GM21381 (cell line): ENCODE measurements around the gene NUDT22.

Source experiments
- ATAC-seq: cut with Tn5 transposase; IDR thresholded peaks from one replicate; pipeline ENCODE4 v1.9.1; 2021; ENCODE audit warnings: mild to moderate bottlenecking, moderate library complexity; ENCODE audit not compliant: unreplicated experiment

Gene NUDT22

GRCh38 chr11:64253043-64253442 lies 27.0 kb downstream of the NUDT22 start:
- no peak for ATAC-seq

DNA sequence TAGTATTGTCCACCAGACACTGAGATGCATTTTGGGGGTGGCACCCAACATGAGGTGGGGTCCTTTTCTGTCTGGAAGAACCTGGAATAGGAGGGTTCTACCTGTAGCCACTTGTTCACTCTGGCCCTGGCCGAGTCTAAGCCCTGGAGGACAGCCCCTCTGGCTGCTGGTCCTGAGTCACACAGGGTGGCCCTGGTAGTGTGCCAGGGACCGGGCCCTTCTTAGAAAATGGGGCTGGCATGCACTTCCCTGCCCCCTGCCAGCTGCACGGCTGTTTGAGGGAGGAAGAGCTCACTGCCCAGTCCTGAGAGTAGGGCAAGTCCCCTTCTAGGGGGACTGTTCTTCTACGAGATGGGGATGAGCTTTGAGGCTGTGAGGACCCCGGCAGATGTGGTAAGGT lies 27.4 kb downstream of the NUDT22 start:
- no peak for ATAC-seq

- no peak for ATAC-seq
Measured at GRCh38 chr11:64254326-64254725, 28.3 kb downstream of the NUDT22 start.

DNA sequence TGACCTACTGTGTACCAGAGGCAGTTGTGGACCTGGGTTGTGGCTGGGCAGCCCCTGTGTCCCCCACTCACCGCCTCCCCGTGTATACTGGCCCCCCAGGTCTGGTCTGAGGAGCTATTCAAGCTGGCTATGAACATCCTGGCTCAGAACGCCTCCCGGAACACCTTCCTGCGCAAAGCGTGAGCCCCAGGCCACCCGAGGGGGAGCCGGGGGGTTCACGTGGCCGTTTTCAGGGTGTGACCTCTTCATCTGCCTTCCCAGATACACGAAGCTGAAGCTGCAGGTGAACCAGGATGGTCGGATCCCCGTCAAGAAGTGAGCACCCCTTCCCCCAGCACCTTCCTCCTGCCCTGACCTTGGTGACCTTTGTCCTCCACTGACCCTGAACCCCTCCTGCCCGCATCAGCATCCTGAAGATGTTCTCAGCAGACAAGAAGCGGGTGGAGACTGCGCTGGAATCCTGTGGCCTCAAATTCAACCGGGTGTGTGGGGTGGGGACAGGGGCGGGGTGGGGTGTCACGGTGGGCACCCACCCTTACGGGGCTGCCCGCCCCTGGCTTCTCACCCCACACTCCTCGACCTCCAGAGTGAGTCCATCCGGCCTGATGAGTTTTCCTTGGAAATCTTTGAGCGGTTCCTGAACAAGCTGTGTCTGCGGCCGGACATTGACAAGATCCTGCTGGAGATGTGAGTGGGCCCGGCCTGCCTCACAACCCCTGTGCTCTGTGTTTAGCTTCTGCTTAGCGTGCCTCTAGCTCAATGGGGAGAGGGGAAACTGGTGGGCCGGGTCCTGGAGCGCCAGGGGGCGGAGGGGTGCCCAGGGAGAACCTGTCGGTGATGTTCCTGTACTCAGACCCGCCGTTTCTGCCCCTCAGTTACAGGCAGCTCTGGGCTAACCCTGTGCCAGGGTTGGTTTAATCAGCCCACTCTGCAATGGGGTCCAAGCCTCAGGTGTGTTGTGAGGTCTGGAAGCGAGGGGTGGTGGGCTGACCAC lies 29.4 kb downstream of the NUDT22 start:
- ATAC-seq: no peak

DNA sequence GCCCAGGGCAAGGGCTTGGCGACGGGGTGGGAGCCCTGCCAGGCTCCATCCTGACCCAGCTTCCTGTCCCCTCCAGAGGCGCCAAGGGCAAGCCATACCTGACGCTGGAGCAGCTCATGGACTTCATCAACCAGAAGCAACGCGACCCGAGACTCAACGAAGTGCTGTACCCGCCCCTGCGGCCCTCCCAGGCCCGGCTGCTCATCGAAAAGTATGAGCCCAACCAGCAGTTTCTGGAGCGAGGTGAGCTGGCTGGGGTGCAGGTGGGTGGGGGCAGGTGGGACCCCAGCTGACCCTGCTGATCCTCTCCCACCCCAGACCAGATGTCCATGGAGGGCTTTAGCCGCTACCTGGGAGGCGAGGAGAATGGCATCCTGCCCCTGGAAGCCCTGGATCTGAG lies 30.2 kb downstream of the NUDT22 start:
- ATAC-seq: no peak

DNA sequence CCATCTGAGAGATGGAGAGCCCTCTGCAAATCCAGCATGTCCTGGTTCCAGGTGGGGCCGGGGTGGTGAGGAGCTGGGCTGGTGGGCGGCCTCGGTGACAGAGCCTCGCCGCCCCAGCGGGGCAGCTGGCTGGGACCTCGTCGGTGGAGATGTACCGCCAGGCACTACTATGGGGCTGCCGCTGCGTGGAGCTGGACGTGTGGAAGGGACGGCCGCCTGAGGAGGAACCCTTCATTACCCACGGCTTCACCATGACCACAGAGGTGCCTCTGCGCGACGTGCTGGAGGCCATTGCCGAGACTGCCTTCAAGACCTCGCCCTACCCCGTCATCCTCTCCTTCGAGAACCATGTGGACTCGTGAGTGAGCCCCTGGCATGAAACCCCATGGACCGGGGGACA lies 32.3 kb downstream of the NUDT22 start:
- ATAC-seq: no peak

DNA sequence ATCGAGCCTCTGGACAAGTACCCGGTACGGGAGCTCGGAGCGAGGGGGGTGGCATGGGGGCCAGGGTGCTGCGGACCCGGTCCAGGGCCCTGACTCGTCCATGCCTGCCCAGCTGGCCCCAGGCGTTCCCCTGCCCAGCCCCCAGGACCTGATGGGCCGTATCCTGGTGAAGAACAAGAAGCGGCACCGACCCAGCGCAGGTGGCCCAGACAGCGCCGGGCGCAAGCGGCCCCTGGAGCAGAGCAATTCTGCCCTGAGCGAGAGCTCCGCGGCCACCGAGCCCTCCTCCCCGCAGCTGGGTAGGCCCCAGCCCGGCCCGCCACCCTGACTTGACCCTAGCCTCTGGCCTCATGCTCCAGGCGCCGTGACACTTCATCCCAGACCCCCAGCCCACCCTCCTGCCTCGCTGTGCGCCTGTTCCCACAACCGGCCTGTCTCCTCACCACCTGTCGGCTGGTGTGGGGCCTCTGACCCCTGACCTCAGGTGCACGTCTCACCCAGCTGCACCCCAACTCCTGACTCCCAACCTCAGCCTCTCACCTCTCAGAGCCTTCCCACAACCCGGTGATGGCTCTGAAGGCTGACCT lies 33.0 kb downstream of the NUDT22 start:
- no peak for ATAC-seq

GRCh38 chr11:64259533-64260067 lies 33.5 kb downstream of the NUDT22 start:
- ATAC-seq: no peak

DNA sequence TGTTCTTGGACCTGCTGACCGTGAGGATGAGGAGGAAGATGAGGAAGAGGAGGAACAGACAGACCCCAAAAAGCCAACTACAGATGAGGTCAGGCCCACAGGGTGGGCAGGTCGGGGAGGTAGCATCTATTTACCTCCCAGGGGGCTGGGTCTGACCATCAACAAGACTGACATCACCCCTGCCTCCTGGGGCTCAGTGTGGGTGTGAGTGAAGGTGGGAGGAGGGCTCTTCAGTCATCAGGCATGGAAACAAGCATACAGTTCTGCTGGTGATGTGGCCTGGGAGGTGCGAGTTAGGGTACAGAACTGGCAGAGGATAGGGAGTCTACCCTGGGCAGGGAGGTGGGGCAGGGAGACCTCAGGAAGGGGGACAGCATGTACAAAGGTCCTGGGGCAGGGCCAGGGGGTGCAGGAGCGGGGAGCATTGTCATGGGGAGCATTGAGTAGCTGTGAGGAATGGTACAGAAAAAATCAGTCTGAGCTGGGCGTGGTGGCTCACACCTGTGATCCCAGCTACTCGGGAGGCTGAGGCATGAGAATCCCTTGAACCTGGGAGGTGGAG lies 34.2 kb downstream of the NUDT22 start:
- no peak for ATAC-seq

- ATAC-seq: no peak
Measured at GRCh38 chr11:64261556-64262080, 35.5 kb downstream of the NUDT22 start.

DNA sequence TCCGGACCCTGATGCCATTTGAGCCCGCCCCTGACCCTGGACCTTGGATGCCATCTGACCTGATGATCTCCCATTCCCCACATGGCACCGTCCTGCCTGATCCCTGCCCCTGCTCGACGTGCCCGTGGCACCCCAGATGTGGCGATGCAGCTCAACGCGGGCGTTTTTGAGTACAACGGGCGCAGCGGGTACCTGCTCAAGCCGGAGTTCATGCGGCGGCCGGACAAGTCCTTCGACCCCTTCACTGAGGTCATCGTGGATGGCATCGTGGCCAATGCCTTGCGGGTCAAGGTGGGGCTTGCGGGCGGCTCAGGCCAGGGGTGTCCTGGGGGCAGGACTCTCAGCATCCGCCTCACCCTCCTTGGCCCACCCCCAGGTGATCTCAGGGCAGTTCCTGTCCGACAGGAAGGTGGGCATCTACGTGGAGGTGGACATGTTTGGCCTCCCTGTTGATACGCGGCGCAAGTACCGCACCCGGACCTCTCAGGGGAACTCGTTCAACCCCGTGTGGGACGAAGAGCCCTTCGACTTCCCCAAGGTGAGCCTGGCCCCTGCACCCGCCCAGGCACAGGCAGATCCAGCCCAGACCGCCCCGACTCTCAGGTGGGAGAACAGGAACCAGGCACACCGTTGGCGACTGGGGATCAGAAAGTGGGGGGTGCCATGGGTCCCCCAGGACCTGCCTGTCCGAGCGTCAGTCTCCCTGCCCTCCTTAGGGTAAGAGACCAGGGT lies 36.4 kb downstream of the NUDT22 start:
- ATAC-seq: no peak

DNA sequence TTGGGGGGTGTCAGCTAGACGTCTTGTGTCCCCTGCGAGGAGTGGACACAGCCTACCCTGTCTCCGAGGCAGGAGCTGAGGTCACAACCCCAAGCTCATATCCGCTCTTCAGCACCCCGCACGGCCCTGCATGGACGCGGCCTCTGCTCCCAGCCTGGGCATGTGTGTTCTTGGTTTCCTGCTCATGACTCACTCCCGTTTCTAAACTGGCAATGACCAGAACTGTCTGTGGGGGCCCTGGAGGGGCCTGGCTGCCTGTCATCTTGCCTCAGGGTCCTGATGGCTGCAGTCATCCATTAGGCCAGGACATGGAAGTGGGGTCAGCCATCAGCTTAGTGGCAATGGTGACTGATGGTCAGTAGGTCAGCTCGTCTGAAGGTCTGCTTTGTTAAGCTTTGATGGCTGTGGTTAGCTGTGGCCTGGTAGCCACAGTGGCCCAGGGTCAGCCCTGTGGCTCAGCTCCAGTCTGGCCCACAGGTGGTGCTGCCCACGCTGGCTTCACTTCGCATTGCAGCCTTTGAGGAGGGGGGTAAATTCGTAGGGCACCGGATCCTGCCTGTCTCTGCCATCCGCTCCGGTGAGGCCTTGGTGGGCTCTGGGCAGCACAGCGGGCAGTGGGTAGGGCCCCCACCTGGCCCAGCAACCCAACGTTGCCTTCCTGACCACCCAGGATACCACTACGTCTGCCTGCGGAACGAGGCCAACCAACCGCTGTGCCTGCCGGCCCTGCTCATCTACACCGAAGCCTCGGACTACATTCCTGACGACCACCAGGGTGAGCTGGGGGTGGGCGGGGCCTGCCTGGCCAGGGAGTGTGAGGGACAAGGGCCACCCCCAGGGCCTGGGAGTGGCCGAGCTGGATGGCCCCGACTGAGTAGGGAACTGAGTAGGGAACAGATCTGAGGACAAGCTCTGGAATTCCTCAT lies 37.2 kb downstream of the NUDT22 start:
- no peak for ATAC-seq

GRCh38 chr11:64263947-64264317 lies 37.9 kb downstream of the NUDT22 start:
- ATAC-seq: no peak

- ATAC-seq: no peak
Measured at GRCh38 chr11:64264371-64264852, 38.3 kb downstream of the NUDT22 start.

- no peak for ATAC-seq
Measured at GRCh38 chr11:64265176-64266160, 39.4 kb downstream of the NUDT22 start.

- ATAC-seq: no peak
Measured at GRCh38 chr11:64266339-64266738, 40.3 kb downstream of the NUDT22 start.

DNA sequence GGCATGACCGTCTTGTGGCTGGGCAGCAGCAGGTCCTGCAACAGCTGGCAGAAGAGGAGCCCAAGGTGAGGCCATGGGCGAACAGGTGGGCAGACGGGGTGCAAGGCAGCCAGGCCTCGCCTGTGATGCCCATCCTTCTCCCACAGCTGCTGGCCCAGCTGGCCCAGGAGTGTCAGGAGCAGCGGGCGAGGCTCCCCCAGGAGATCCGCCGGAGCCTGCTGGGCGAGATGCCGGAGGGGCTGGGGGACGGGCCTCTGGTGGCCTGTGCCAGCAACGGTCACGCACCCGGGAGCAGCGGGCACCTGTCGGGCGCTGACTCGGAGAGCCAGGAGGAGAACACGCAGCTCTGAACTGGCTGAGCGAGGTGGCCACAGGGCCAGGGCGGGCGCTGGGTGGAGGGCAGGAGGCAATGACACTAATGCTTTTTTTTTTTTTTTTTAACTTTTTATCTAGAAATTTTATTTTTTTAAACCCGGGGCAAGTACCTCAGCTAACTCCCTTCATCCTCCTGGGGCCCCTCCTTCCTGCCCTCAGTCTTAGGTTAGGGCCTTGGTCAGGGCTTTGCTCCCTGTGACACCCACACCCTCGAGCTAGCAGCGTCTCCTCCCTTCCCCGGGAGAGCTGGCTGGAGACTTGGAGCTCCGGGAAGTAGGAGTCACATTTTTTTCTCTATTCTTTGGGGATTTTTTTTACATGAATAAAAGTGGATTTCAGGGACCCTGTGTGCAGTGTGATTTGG lies 41.3 kb downstream of the NUDT22 start:
- ATAC-seq: no peak
